Left lung (tissue), 10 donors: ENCODE results near the gene ATP23. TPM values are rescaled to one million over a fixed set of nuclear protein-coding genes. Genes with fewer than 3 reads are reported as not detected.

Experiments used
- ATAC-seq: fragments of 200-7000 bp; cut with Tn5 transposase; one replicate; pipeline ENCODE4 v1.9.1; 2020; ENCODE audit warnings: moderate library complexity
- DNase-seq, 4 donors: peaks; one replicate each; pipeline ENCODE4 v3.0.0-alpha.2; 2013 to 2020
- H3K27ac ChIP-seq, 2 donors: fragments of 200-600 bp; sonication (generic) in 1 of 2; one replicate each; pipeline versions ENCODE4 v1.5.0 to v1.8.0; 2020 to 2021
- H3K27me3 ChIP-seq, 2 donors: fragments of 200-600 bp; sonication (generic) in 1 of 2; one replicate each; pipeline versions ENCODE4 v1.5.0 to v1.8.0; 2020 to 2021
- H3K36me3 ChIP-seq, 2 donors: fragments of 200-600 bp; sonication (generic) in 1 of 2; one replicate each; pipeline versions ENCODE4 v1.5.0 to v1.8.0; 2020 to 2021
- H3K4me1 ChIP-seq, 2 donors: fragments of 200-600 bp; one replicate each; pipeline ENCODE4 v1.8.0; 2021
- H3K4me3 ChIP-seq, 2 donors: fragments of 200-600 bp; sonication (generic) in 1 of 2; one replicate each; pipeline versions ENCODE4 v1.5.0 to v1.8.0; 2020 to 2021; ENCODE audit warnings: mild to moderate bottlenecking in 1 of 2
- H3K9me3 ChIP-seq, 2 donors: fragments of 200-600 bp; sonication (generic) in 1 of 2; one replicate each; pipeline versions ENCODE4 v1.5.0 to v1.8.0; 2020 to 2021
- intact Hi-C, 2 donors: fragments of 100-400 bp; cut with DNase I; formaldehyde crosslinking; loops; one replicate each; pipeline versions ENCODE4 v1.11.2 to v1.14.2; 2022
- polyA plus RNA-seq, 6 donors: library from polyadenylated mRNA; unstranded; fragments of 120-200 nt; gene quantifications; one replicate each; pipeline ENCODE4 v1.2.1, GENCODE V29; 2013; ENCODE audit not compliant: insufficient read length in 6 of 6
- total RNA-seq, 2 donors: library from RNA; stranded (reverse); fragmentation: NEBNext Ultra II Directional; extraction: Animal tissue kit (Norgen Biotek cat#: 25700); gene quantifications; one replicate each; pipeline ENCODE4 v1.2.1, GENCODE V29; 2021
- TF ChIP-seq, protein P1 (sequence below), 2 donors: fragments of 200-600 bp; sonication (generic) in 1 of 2; IDR thresholded peaks; one replicate each; pipeline versions ENCODE4 v1.5.0 to v1.8.0; 2021; ENCODE audit warnings: antibody characterized with exemption in 2 of 2
- donor health status: DM: no; HTN: yes; CAD: no.
- donor health status: DM: no; HTN: no; CAD: no.

Gene ATP23
- total and polyA plus RNA-seq, 8 donors, result 6.1 to 14.1 (median 9.1) TPM

DNA sequence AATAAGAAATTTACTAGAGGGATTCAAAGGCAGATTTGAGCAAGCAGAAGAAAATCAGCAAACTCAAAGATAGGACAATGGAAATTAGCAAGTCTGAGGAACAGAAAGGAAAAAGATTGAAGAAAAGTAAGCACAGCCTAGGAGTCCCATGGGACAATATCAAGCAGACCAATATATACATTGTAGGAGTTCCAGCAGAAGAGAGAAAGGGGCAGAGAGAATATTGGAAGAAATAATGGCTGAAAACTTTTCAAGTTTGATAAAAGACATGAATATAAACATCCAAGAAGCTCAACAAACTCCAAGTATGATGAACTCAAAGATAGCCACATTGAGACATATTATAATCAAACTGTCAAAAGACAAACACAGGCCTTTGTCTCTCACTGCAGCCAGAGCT lies 25.2 kb downstream of the ATP23 start:
- H3K4me1 ChIP-seq, result no peaks in the 10 kb centered on the region
- TF ChIP-seq, protein P1, sequence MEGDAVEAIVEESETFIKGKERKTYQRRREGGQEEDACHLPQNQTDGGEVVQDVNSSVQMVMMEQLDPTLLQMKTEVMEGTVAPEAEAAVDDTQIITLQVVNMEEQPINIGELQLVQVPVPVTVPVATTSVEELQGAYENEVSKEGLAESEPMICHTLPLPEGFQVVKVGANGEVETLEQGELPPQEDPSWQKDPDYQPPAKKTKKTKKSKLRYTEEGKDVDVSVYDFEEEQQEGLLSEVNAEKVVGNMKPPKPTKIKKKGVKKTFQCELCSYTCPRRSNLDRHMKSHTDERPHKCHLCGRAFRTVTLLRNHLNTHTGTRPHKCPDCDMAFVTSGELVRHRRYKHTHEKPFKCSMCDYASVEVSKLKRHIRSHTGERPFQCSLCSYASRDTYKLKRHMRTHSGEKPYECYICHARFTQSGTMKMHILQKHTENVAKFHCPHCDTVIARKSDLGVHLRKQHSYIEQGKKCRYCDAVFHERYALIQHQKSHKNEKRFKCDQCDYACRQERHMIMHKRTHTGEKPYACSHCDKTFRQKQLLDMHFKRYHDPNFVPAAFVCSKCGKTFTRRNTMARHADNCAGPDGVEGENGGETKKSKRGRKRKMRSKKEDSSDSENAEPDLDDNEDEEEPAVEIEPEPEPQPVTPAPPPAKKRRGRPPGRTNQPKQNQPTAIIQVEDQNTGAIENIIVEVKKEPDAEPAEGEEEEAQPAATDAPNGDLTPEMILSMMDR (IDR thresholded peaks at IDR 0.05), result no peak
- no peaks in the 10 kb centered on the region for H3K27me3 ChIP-seq
- ATAC-seq, result no peak
- H3K27ac ChIP-seq, result no peak overlapping the region
- no peak for DNase-seq
- no peak overlapping the region for H3K4me3 ChIP-seq
- H3K9me3 ChIP-seq, result peaks cover 0 to 43% of the 10 kb centered on the region in 2 donors
- intact Hi-C loops, result no loop called here
- no peaks in the 10 kb centered on the region for H3K36me3 ChIP-seq

DNA sequence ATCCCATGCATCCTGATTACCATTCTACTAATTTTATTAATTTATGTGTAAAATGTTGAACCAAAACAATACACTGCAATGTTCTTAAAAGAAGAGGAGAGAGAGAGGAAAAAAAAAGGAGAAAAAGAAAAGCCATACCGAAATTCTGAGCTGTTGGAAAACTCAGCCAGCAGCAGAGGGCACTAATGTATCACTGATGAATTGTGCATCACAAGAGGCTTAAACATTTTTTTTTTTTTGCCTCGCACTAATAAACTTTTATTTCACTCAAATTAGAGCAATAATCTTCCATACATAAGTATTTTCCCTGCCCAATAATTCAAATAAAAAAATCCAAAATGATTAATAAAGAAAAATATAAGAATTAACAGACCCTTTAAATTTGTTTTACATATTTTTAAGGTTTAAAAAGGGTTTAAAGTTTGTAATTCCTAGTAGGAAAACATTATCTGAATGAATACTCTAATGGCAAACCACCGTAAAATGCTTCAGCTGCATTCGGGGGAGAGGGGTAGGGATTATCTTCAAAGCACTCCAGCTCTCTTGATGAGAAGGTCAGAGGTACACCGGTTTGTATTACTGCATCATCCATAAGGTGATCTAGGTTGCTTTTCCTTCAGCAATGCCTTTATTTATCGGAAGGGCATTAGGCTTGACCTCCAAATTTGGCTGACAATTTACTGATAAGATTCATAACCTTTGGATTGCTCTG lies 41.9 kb downstream of the ATP23 start:
- TF ChIP-seq, protein P1 (IDR thresholded peaks at IDR 0.05), result peak; percentile 25 to 46
- intact Hi-C loops, result no loop called here

DNA sequence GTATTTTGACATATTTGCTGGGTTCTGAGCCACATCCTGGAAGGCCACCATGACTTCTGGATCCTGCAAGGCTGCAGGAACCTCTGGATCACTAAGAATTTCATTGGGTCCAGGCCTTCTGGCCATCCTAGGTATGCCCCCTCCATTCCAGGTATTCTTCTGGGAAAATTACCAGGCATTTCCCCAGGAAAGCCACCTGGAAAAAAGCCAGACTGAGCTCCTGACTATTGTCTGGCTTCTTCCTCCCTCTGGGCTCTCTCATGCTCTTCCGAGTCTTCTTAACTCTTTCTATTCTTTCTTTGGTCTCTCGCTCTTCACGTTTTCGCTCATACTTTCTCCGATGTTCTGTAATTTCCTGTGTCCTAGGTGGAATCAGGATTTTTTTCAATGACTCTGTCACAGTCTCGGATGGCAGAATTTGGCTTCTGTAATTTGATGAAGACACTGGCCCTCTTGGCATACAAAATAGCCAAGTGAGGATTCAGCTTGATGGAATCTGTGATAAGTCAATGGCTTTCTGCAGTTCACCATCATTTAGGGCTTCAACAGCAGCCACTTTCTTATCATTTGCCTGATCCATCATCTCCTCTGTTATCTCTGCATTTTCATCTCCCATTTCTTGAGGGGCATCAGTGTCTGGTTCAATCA lies 42.6 kb downstream of the ATP23 start:
- no peak overlapping the region for H3K4me3 ChIP-seq
- intact Hi-C loops, result no loop called here
- no peaks in the 10 kb centered on the region for H3K27me3 ChIP-seq
- no peak overlapping the region for H3K27ac ChIP-seq
- H3K36me3 ChIP-seq, result no peaks in the 10 kb centered on the region
- ATAC-seq (no peak), DNase-seq (no peak)
- H3K9me3 ChIP-seq, result no peaks in the 10 kb centered on the region
- TF ChIP-seq, protein P1 (IDR thresholded peaks at IDR 0.05), result no peak
- no peaks in the 10 kb centered on the region for H3K4me1 ChIP-seq

More for the DNA sequence above, 41.9 kb downstream of the ATP23 start:
- DNase-seq (peak in 2 of 4 donors; percentile 27 to 70), ATAC-seq (peak; percentile 68)
- H3K27me3 ChIP-seq, result no peaks in the 10 kb centered on the region
- no peaks in the 10 kb centered on the region for H3K9me3 ChIP-seq
- no peaks in the 10 kb centered on the region for H3K4me1 ChIP-seq
- no peaks in the 10 kb centered on the region for H3K36me3 ChIP-seq
- no peak overlapping the region for H3K4me3 ChIP-seq
- H3K27ac ChIP-seq, result no peak overlapping the region

DNA sequence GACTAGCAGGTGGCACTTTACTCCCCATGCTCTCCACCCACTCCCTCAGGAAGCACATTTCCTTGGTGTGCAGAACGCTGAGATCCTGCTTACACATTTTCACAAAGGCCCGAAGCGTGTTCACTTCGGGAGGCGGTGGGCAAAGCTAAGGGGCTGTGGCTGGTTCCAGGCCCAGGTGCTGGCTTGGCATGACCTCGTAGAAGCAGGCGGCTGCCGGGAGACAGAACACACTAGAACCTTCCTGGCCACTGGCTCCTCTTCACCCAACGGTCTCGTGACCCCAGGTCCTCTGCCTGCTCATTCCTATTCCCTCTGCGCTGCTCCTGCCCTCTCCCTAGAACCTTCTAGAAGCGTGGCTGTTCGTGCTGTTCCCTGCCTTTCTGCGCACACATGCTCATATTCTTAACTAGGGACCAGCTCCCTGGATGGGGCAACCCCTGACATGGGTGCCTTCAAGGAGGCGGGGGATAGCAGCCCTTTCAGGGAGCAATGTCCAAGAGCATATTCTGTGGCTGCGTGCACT lies 43.3 kb downstream of the ATP23 start:
- TF ChIP-seq, protein P1 (IDR thresholded peaks at IDR 0.05), result no peak
- Histone ChIP-seq H3K4me3 (no peak overlapping the region), H3K9me3 (no peaks in the 10 kb centered on the region), H3K27me3 (no peaks in the 10 kb centered on the region), H3K36me3 (no peaks in the 10 kb centered on the region), H3K4me1 (no peaks in the 10 kb centered on the region), H3K27ac (no peak overlapping the region)
- peak in 1 of 4 donors; percentile 55 for DNase-seq
- intact Hi-C loops, result no loop called here
- no peak for ATAC-seq

DNA sequence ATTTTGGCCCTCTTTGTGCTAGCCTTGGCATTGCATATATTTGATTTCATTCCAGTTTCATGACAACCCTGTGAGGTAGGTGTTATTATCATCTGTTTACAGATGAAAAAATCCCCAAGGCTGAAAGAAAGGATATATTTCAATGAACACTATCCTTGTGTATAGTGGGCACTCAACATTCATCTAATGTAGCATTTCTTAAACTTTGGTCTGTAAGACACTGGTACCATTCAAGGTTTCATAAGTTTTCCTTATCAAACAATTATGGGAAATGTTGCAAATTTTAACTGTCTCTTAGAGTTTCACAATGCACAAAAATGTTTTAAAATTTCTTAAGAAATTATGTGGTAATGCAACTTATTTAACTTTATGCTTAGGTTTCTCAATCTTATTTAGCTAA lies 44.3 kb downstream of the ATP23 start:
- H3K27me3 ChIP-seq, result no peaks in the 10 kb centered on the region
- no peaks in the 10 kb centered on the region for H3K4me1 ChIP-seq
- DNase-seq (no peak), ATAC-seq (no peak)
- no peak overlapping the region for H3K27ac ChIP-seq
- no peaks in the 10 kb centered on the region for H3K36me3 ChIP-seq
- H3K9me3 ChIP-seq, result no peaks in the 10 kb centered on the region
- no peak overlapping the region for H3K4me3 ChIP-seq
- intact Hi-C loops, result no loop called here
- TF ChIP-seq, protein P1 (IDR thresholded peaks at IDR 0.05), result no peak
